ENCODE results near the gene HGD. TPM values are rescaled to one million over a fixed set of nuclear protein-coding genes. Genes with fewer than 3 reads are reported as not detected.
A peak's percentile ranks its signal among the peaks of the same experiment; 100 is the strongest.

The HGD gene
- total and polyA plus RNA-seq, 2 donors from 2014 or later, result 72.0 to 251 TPM

DNA sequence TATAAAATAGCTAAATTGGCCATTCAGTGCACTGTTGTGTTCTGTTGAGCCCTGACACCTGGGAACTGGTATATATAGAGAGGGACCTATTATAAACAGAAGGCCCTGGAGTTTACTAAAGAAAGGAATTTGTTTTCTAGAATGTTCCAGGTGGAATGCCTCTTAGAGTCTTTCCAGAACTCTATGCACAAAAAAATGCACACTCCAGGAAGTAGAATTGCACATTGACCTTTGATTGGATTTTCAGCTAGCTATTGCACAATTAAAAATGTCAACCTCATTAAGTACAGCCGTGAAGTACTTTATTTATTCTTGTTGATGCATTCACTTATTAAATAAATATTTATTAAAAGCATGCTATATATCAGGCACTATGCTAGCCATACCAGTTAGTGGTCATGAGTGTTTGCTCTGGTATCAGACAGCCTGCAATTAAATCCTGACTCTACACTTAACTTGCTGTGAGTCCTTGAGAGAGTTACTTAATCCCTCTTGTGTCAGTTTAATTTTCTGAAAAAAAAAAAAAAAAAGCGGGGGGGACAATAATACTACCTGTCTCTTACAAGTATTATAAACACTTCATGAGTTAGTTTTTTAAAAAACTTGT is 45.1 kb downstream of the HGD start:
- DNase-seq (no peak), FAIRE-seq (no peak)
- H3K36me3 ChIP-seq (ENCODE audit: control insufficient read depth in 2 of 3, insufficient read depth in 3 of 3, low read length in 3 of 3), result peaks cover 0 to 20% (median 5%) of the 10 kb centered on the region in 3 donors
- no peak overlapping the region for H3K9ac ChIP-seq (ENCODE audit: low read length in 3 of 3)
- no peaks in the 10 kb centered on the region for H3K27me3 ChIP-seq (ENCODE audit: control insufficient read depth, insufficient read depth, low read length)
- TF ChIP-seq CTCF (IDR thresholded peaks at IDR 0.05; ENCODE audit: borderline replicate concordance, extremely low read depth, insufficient read depth), result no peak
- intact Hi-C loops (cut with DNase I), result no loop called here
- no peak overlapping the region for H3K4me3 ChIP-seq (ENCODE audit: low read length in 3 of 3)
- peak overlapping the region; percentile 28 to 79 for H3K27ac ChIP-seq (ENCODE audit: low read depth in 2 of 2, low read length in 2 of 2)
- no peaks in the 10 kb centered on the region for H3K9me3 ChIP-seq (ENCODE audit: control insufficient read depth in 2 of 3, insufficient read depth in 1 of 3, low read length in 3 of 3)
- peaks cover 0 to 3% (median 0%) of the 10 kb centered on the region in 3 donors for H3K4me1 ChIP-seq (ENCODE audit: control insufficient read depth in 2 of 3, insufficient read depth in 2 of 3, low read depth in 1 of 3, low read length in 3 of 3)

DNA sequence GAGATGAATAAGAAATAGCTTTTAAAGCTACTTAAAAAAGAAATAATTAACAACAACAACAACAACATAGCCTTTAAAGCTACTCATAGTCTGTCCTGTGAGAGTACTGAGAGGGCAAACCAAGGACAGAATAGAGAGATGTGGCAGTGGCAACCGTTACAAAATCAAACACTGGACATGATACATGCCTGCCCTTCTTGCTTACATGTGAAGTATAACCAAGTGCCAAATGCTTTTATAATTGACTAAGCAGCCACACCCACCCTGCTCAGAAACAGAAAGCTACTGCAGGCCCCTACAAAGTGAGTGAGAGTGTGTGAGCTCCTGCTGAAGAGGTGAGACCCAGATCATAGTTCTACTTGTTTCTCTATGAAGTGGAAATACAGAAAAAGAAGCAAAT is 47.5 kb downstream of the HGD start:
- Histone ChIP-seq H3K4me3 (ENCODE audit: low read length in 3 of 3) (no peak overlapping the region), H3K9ac (ENCODE audit: low read length in 3 of 3) (no peak overlapping the region), H3K36me3 (ENCODE audit: control insufficient read depth in 2 of 3, insufficient read depth in 3 of 3, low read length in 3 of 3) (peaks cover 0 to 16% (median 5%) of the 10 kb centered on the region in 3 donors), H3K4me1 (ENCODE audit: control insufficient read depth in 2 of 3, insufficient read depth in 2 of 3, low read depth in 1 of 3, low read length in 3 of 3) (peaks cover 0 to 3% (median 0%) of the 10 kb centered on the region in 3 donors), H3K27ac (ENCODE audit: low read depth in 2 of 2, low read length in 2 of 2) (no peak overlapping the region), H3K27me3 (ENCODE audit: control insufficient read depth, insufficient read depth, low read length) (no peaks in the 10 kb centered on the region), H3K9me3 (ENCODE audit: control insufficient read depth in 2 of 3, insufficient read depth in 1 of 3, low read length in 3 of 3) (no peaks in the 10 kb centered on the region)
- no peak for TF ChIP-seq CTCF (IDR thresholded peaks at IDR 0.05; ENCODE audit: borderline replicate concordance, extremely low read depth, insufficient read depth)
- no peak for FAIRE-seq
- no peak for DNase-seq
- intact Hi-C loops (cut with DNase I), result no loop called here

GRCh38 chr3:120625159-120625586 is 56.9 kb downstream of the HGD start:
- DNase-seq (no peak), FAIRE-seq (no peak)
- intact Hi-C loops (cut with DNase I), result no loop called here
- Histone ChIP-seq H3K9ac (ENCODE audit: low read length in 3 of 3) (no peak overlapping the region), H3K4me3 (ENCODE audit: low read length in 3 of 3) (no peak overlapping the region), H3K36me3 (ENCODE audit: control insufficient read depth in 2 of 3, insufficient read depth in 3 of 3, low read length in 3 of 3) (peaks cover 0 to 11% (median 4%) of the 10 kb centered on the region in 3 donors), H3K9me3 (ENCODE audit: control insufficient read depth in 2 of 3, insufficient read depth in 1 of 3, low read length in 3 of 3) (peaks cover 0 to 15% (median 0%) of the 10 kb centered on the region in 3 donors), H3K27me3 (ENCODE audit: control insufficient read depth, insufficient read depth, low read length) (no peaks in the 10 kb centered on the region), H3K4me1 (ENCODE audit: control insufficient read depth in 2 of 3, insufficient read depth in 2 of 3, low read depth in 1 of 3, low read length in 3 of 3) (no peaks in the 10 kb centered on the region), H3K27ac (ENCODE audit: low read depth in 2 of 2, low read length in 2 of 2) (no peak overlapping the region)
- TF ChIP-seq CTCF (IDR thresholded peaks at IDR 0.05; ENCODE audit: borderline replicate concordance, extremely low read depth, insufficient read depth), result no peak

GRCh38 chr3:120623727-120624093 is 58.3 kb downstream of the HGD start:
- H3K4me1 ChIP-seq (ENCODE audit: control insufficient read depth in 2 of 3, insufficient read depth in 2 of 3, low read depth in 1 of 3, low read length in 3 of 3), result no peaks in the 10 kb centered on the region
- DNase-seq (no peak), FAIRE-seq (no peak)
- H3K27me3 ChIP-seq (ENCODE audit: control insufficient read depth, insufficient read depth, low read length), result no peaks in the 10 kb centered on the region
- H3K4me3 ChIP-seq (ENCODE audit: low read length in 3 of 3), result no peak overlapping the region
- intact Hi-C loops (cut with DNase I), result no loop called here
- H3K9ac ChIP-seq (ENCODE audit: low read length in 3 of 3), result no peak overlapping the region
- H3K9me3 ChIP-seq (ENCODE audit: control insufficient read depth in 2 of 3, insufficient read depth in 1 of 3, low read length in 3 of 3), result peaks cover 0 to 15% (median 0%) of the 10 kb centered on the region in 3 donors
- peaks cover 0 to 11% (median 4%) of the 10 kb centered on the region in 3 donors for H3K36me3 ChIP-seq (ENCODE audit: control insufficient read depth in 2 of 3, insufficient read depth in 3 of 3, low read length in 3 of 3)
- no peak overlapping the region for H3K27ac ChIP-seq (ENCODE audit: low read depth in 2 of 2, low read length in 2 of 2)
- TF ChIP-seq CTCF (IDR thresholded peaks at IDR 0.05; ENCODE audit: borderline replicate concordance, extremely low read depth, insufficient read depth), result no peak
